WTC11 (cell line): ENCODE data around the gene SH2D3C. TPM values are rescaled to one million over a fixed set of nuclear protein-coding genes. Genes with fewer than 3 reads are reported as not detected.

ENCODE experiments used
- ATAC-seq: fragments of 200-7000 bp; cut with Tn5 transposase; 2 replicates; pipeline ENCODE4 v1.10.0; 2021; ENCODE audit warnings: mild to moderate bottlenecking, moderate library complexity
- CTCF ChIA-PET: fragments of 300-600 bp; sonication (Branson Sonifier 250); formaldehyde crosslinking; loops from one replicate; lab custom pipeline; 2021; ENCODE audit warnings: antibody characterized with exemption; lab: Charles Lee
- POLR2A ChIA-PET: fragments of 350-600 bp; sonication (Branson Sonifier 250); formaldehyde crosslinking; loops from one replicate; lab custom pipeline; 2021; ENCODE audit warnings: antibody characterized with exemption; lab: Charles Lee
- DNase-seq: peaks from one replicate; pipeline ENCODE4 v3.0.0; 2021; ENCODE audit warnings: low spot score
- H3K27ac Mint-ChIP-seq: 2 replicates; pipeline ENCODE4 v1.8.0; 2021; ENCODE audit warnings: mixed read lengths
- H3K27me3 Mint-ChIP-seq: 2 replicates; pipeline ENCODE4 v1.8.0; 2021; ENCODE audit warnings: low read depth, mild to moderate bottlenecking, moderate library complexity, mixed read lengths
- H3K36me3 Mint-ChIP-seq: 2 replicates; pipeline ENCODE4 v1.8.0; 2021; ENCODE audit warnings: mixed read lengths
- H3K4me1 Mint-ChIP-seq: 2 replicates; pipeline ENCODE4 v1.8.0; 2022; ENCODE audit warnings: mixed read lengths
- H3K4me3 Mint-ChIP-seq: 2 replicates; pipeline ENCODE4 v1.8.0; 2021; ENCODE audit warnings: mild to moderate bottlenecking, moderate library complexity, mixed read lengths
- H3K9me3 Mint-ChIP-seq: 2 replicates; pipeline ENCODE4 v1.8.0; 2021; ENCODE audit warnings: mixed read lengths
- CTCF ChIP-seq: fragments of 200-600 bp; IDR thresholded peaks from 2 replicates; pipeline ENCODE4 v1.8.0; 2022; ENCODE audit warnings: antibody characterized with exemption
- E2F1 ChIP-seq: sonication (generic); formaldehyde crosslinking; IDR thresholded peaks from 2 replicates; pipeline ENCODE4 v1.8.0; 2022; ENCODE audit warnings: mild to moderate bottlenecking, missing genetic modification reagents
- ELF4 ChIP-seq: sonication (generic); formaldehyde crosslinking; IDR thresholded peaks from 2 replicates; pipeline ENCODE4 v1.8.1; 2022; ENCODE audit warnings: low read depth, mild to moderate bottlenecking, moderate library complexity, missing genetic modification reagents
- ETV6 ChIP-seq: sonication (generic); formaldehyde crosslinking; IDR thresholded peaks from 2 replicates; pipeline ENCODE4 v1.8.1; 2022; ENCODE audit warnings: mild to moderate bottlenecking, missing genetic modification reagents
- FOXP1 ChIP-seq: sonication (generic); formaldehyde crosslinking; IDR thresholded peaks from 2 replicates; pipeline ENCODE4 v1.8.0; 2022; ENCODE audit warnings: missing genetic modification reagents, mild to moderate bottlenecking, moderate library complexity, borderline replicate concordance
- GABPB1 ChIP-seq: sonication (generic); formaldehyde crosslinking; IDR thresholded peaks from 2 replicates; pipeline ENCODE4 v1.8.1; 2023; ENCODE audit warnings: mild to moderate bottlenecking, missing genetic modification reagents
- HMGXB4 ChIP-seq: sonication (generic); formaldehyde crosslinking; IDR thresholded peaks from 2 replicates; pipeline ENCODE4 v1.8.1; 2023; ENCODE audit warnings: mild to moderate bottlenecking, moderate library complexity, missing genetic modification reagents
- JUN ChIP-seq: sonication (generic); formaldehyde crosslinking; IDR thresholded peaks from 2 replicates; pipeline ENCODE4 v1.8.0; 2023; ENCODE audit warnings: mild to moderate bottlenecking, missing genetic modification reagents
- MXD4 ChIP-seq: fragments of 250-450 bp; sonication (Bioruptor Pico); IDR thresholded peaks from 2 replicates; pipeline ENCODE4 v1.8.0; 2021; ENCODE audit warnings: mild to moderate bottlenecking, moderate library complexity, borderline replicate concordance
- NFATC4 ChIP-seq: fragments of 250-450 bp; sonication (Bioruptor Pico); IDR thresholded peaks from 2 replicates; pipeline ENCODE4 v1.9.0; 2021; ENCODE audit warnings: mild to moderate bottlenecking
- PRDM15 ChIP-seq: sonication (generic); formaldehyde crosslinking; IDR thresholded peaks from 2 replicates; pipeline ENCODE4 v1.8.0; 2022; ENCODE audit warnings: missing genetic modification reagents
- RELA ChIP-seq: sonication (generic); formaldehyde crosslinking; IDR thresholded peaks from 2 replicates; pipeline ENCODE4 v1.8.1; 2022; ENCODE audit warnings: missing genetic modification reagents, mild to moderate bottlenecking, borderline replicate concordance
- SMAD3 ChIP-seq: sonication (generic); formaldehyde crosslinking; IDR thresholded peaks from 2 replicates; pipeline ENCODE4 v1.8.0; 2022; ENCODE audit warnings: missing genetic modification reagents, mild to moderate bottlenecking, borderline replicate concordance
- TP53 ChIP-seq: sonication (generic); formaldehyde crosslinking; IDR thresholded peaks from 2 replicates; pipeline ENCODE4 v1.8.1; 2023; ENCODE audit warnings: mild to moderate bottlenecking, missing genetic modification reagents
- ZBTB43 ChIP-seq: sonication (generic); formaldehyde crosslinking; IDR thresholded peaks from 2 replicates; pipeline ENCODE4 v1.8.1; 2023; ENCODE audit warnings: mild to moderate bottlenecking, missing genetic modification reagents
- ZNF263 ChIP-seq: sonication (generic); formaldehyde crosslinking; IDR thresholded peaks from 2 replicates; pipeline ENCODE4 v1.8.1; 2022; ENCODE audit warnings: low read depth, mild to moderate bottlenecking, moderate library complexity, missing genetic modification reagents
- ZNF317 ChIP-seq: sonication (generic); formaldehyde crosslinking; IDR thresholded peaks from 2 replicates; pipeline ENCODE4 v1.8.1; 2023; ENCODE audit warnings: low read depth, mild to moderate bottlenecking, moderate library complexity, missing genetic modification reagents, borderline replicate concordance
- ZNF423 ChIP-seq: fragments of 250-450 bp; sonication (Bioruptor Pico); IDR thresholded peaks from 2 replicates; pipeline ENCODE4 v2.1.2; 2022; ENCODE audit warnings: mild to moderate bottlenecking, moderate library complexity
- total RNA-seq: library from RNA; stranded (reverse); gene quantifications from 3 replicates; pipeline ENCODE4 v1.2.3, GENCODE V29; 2021

SH2D3C gene
- total RNA-seq, 1 experiment from 2014 or later: 5.4 TPM

- TF ChIP-seq HMGXB4: no peak
Observed at GRCh38 chr9:127816362-127816725, 37.9 kb upstream of the SH2D3C start (continued).

- ChIA-PET CTCF (interaction anchor here (0.7 to 0.9 kb wide), 2 partner anchors 10 to 11 kb away, joined by 3 to 4 read pairs; no protein-coding TSS in a partner anchor), POLR2A (no interaction called here)
- Mint-ChIP-seq H3K4me3 (no peak overlapping the region), H3K9me3 (no peaks in the 10 kb centered on the region), H3K27me3 (no peaks in the 10 kb centered on the region), H3K27ac (no peak overlapping the region), H3K36me3 (peaks cover 18% of the 10 kb centered on the region; the same call in 1 of the 2 replicates), H3K4me1 (no peaks in the 10 kb centered on the region)
- ATAC-seq: no peak
- no peak for DNase-seq
- TF ChIP-seq ZBTB43 (CRISPR knock-in tag): no peak
- TF ChIP-seq E2F1 (CRISPR knock-in tag): no peak
- TF ChIP-seq GABPB1 (CRISPR knock-in tag): no peak
- TF ChIP-seq RELA (CRISPR knock-in tag): no peak
- TF ChIP-seq CTCF: no peak
- TF ChIP-seq NFATC4 (CRISPR knock-in tag): no peak
- no peak for TF ChIP-seq ETV6 (CRISPR knock-in tag)
- TF ChIP-seq ZNF317 (CRISPR knock-in tag): no peak
- no peak for TF ChIP-seq HMGXB4
- TF ChIP-seq ZNF423 (CRISPR knock-in tag): no peak
- TF ChIP-seq MXD4: no peak
- TF ChIP-seq ELF4 (CRISPR knock-in tag): no peak
- no peak for TF ChIP-seq ZNF263
- TF ChIP-seq TP53 (CRISPR knock-in tag): no peak
- TF ChIP-seq SMAD3 (CRISPR knock-in tag): no peak
- TF ChIP-seq PRDM15 (CRISPR knock-in tag): no peak
- no peak for TF ChIP-seq FOXP1 (CRISPR knock-in tag)
- no peak for TF ChIP-seq JUN (CRISPR knock-in tag)
Observed at GRCh38 chr9:127815512-127816361, 37.3 kb upstream of the SH2D3C start.
